ENCODE results near the gene PROK1.
"Not testable (repeated sequence)": the region's sequence is repeated elsewhere in the genome, so short reads cannot be mapped to it uniquely, and the experiment has no call there.

PROK1 gene

GRCh38 chr1:110433803-110434202, 17.1 kb upstream of the PROK1 start:
- DNase-seq (ENCODE audit: low read depth) = peak; percentile 93

DNA sequence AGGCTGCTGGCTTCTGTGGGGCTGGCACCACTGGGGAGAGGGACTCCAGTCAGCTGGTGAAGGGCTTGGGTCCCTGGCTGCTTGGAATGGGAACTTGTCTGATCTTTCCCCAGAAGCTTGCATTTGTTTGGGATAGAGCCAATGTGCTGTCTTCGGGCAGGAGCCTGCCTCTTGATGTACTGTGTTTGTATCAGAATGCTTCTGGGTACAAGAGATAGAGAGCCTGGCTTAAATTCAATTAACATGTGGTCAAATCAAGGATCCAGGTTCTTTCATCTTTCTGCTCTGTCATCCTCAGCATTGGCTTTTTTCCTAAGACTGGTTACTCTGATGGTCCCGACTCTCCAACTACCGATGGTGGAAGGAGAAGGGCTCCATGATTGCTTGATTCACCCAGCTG, 16.0 kb upstream of the PROK1 start:
- DNase-seq (ENCODE audit: low read depth) = peak; percentile 87

- peak; percentile 75 for DNase-seq (ENCODE audit: low read depth)
Measured at GRCh38 chr1:110436635-110437034, 14.3 kb upstream of the PROK1 start.

- not testable (repeated sequence) for DNase-seq (ENCODE audit: low read depth)
Measured at GRCh38 chr1:110437645-110438299, 13.2 kb upstream of the PROK1 start.

- DNase-seq (ENCODE audit: low read depth) = peak; percentile 98
Measured at GRCh38 chr1:110438893-110439292, 12.1 kb upstream of the PROK1 start.

DNA sequence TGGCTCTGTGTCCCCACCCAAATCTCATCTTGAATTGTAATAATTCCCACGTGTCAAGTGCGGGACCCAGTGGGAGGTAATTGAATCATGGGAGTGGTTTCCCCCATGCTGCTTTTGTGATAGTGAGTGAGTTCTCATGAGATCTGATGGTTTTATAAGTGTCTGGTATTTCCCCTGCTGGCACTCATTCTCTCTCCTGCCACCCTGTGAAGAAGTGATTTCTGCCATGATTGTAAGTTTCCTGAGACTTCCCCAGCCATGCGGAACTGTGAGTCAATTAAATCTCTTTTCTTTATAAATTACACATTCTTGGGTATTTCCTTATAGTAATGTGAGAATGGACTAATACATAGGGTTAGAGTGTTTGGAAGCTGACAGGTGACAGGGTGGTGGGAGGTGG, 11.1 kb upstream of the PROK1 start:
- DNase-seq (ENCODE audit: low read depth) = peak; percentile 36

- DNase-seq (ENCODE audit: low read depth) = peak; percentile 91
Measured at GRCh38 chr1:110440877-110441276, 10.1 kb upstream of the PROK1 start.

DNA sequence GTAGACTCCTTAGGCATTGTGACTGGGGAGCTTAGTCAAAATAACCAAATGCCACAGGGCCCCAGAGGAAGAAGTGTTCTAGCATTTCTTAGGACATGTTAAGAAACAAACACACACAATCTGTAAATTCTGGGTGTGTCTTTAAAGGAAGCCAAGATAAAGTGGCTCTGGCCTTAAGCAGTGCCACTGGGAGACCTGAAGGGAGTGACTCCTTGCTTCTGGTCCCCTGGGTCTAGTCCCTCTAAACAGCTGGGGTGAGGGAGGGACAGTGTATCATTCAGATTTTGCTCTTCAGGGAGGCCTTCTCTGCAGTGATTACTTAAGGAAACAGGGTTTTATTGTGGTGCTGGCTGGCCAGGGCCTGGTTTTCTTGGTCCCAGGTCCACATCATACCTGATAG, 9.1 kb upstream of the PROK1 start:
- no peak for DNase-seq (ENCODE audit: low read depth)

DNA sequence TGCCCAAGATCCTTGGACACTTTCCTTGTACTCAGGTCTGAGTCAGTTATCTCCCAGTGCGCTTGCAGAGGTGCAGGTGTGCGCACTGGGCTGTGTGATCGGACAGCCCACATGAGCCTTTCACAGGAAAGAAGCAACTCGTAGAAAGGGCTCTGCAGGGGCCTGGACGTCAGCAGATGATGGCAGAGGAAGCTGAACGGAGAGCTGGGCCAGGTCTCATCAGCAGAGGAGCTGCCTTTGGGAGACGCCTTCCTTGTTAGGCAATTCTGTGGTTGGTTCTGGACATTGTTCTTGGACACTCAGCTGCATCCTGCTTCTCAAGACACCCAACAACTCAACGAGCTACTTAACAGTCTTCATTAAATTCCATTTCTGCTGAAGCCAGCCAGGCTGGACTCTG, 7.5 kb upstream of the PROK1 start:
- DNase-seq (ENCODE audit: low read depth) = peak; percentile 95

- no peak for DNase-seq (ENCODE audit: low read depth)
Measured at GRCh38 chr1:110444561-110444960, 6.4 kb upstream of the PROK1 start.

- peak; percentile 74 for DNase-seq (ENCODE audit: low read depth)
Measured at GRCh38 chr1:110449661-110450651, 993 bp upstream of the PROK1 start.

- no peak for DNase-seq (ENCODE audit: low read depth)
Measured at GRCh38 chr1:110452330-110452729, 1.4 kb downstream of the PROK1 start.

DNA sequence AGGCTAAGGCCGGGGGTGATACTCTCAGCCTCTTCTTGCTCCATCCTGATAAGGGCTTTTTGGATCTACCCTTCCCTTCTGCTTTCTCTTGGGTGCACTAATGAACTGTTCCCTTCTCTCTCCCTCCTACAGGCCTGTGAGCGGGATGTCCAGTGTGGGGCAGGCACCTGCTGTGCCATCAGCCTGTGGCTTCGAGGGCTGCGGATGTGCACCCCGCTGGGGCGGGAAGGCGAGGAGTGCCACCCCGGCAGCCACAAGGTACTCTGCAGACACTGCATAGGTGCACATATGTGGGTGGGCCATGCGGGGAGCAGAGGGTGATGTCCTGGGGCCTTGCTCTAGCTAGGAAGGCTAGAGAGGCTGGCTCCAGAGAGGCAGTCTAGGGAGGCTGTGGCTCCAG, 2.9 kb downstream of the PROK1 start:
- DNase-seq (ENCODE audit: low read depth) = no peak

- DNase-seq (ENCODE audit: low read depth) = no peak
Measured at GRCh38 chr1:110454328-110454727, 3.4 kb downstream of the PROK1 start.

GRCh38 chr1:110455151-110455550, 4.2 kb downstream of the PROK1 start:
- DNase-seq (ENCODE audit: low read depth) = no peak

GRCh38 chr1:110457206-110457605, 6.3 kb downstream of the PROK1 start:
- DNase-seq (ENCODE audit: low read depth) = no peak

DNA sequence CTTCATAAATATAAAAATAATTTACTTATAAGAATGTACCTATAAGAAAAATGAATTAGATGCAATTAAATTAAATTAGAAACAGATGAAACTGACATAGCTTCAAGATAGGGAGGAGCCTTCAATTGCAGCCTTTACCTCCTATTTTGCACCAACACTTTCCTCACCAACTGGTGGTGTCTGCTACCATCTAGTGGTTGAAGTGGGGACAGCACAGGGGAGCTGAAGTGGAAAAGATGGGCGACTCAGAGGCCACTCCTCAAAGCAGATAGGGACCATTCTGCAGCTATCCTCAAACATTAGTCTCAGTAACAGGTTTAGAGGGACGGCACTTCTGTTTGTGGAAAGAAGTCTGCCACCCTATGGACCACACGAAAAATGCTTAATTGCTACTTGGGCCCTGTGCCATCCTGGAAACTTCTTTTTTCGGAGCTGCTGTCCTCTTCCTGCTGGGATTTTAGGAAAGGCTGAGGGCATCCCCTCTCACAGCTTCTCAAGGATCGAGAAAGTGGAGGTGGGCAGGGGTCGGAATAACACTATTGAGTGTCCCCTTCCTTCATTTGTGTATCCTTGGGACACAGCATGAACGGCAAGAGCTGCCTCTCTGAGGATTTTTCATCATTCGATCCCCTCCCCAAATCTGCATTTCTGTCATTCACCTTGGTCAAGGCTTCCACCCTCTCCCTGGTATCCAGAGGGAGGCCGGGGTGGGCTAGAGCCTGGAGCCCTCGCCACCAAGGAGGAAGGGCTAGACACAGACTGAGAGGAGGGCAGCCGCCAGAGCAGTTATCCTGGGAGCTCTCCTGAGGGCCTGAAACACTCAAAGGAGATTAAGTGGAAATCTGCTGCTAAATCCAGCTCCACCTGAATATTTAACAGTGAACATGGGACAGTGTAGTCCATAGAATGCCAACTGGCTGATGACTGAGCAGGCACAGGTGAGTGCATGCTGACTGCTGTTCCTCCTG, 9.6 kb downstream of the PROK1 start:
- peak; percentile 74 for DNase-seq (ENCODE audit: low read depth)

GRCh38 chr1:110462093-110462492, 11.1 kb downstream of the PROK1 start:
- DNase-seq (ENCODE audit: low read depth) = no peak

DNA sequence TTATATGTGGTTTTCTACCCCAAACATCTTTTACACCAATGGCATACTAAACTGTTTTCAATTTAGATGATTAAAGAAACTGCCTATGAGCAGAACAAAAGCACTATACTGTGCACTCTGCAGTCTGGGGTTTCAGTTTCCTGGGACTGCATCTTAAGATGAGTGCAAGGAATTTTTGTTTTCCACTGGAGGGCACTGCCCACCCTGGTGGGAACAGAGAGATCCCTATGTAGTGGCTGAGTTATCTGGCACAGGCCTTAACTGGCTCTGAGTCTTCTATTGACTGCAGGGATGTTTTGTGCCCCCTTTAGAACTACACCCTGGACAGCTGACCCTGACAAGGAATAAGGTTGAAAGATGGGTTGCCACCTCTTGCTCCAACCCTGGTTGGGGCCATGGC, 12.0 kb downstream of the PROK1 start:
- DNase-seq (ENCODE audit: low read depth) = peak; percentile 83

- peak; percentile 98 for DNase-seq (ENCODE audit: low read depth)
Measured at GRCh38 chr1:110463725-110464124, 12.8 kb downstream of the PROK1 start.

DNA sequence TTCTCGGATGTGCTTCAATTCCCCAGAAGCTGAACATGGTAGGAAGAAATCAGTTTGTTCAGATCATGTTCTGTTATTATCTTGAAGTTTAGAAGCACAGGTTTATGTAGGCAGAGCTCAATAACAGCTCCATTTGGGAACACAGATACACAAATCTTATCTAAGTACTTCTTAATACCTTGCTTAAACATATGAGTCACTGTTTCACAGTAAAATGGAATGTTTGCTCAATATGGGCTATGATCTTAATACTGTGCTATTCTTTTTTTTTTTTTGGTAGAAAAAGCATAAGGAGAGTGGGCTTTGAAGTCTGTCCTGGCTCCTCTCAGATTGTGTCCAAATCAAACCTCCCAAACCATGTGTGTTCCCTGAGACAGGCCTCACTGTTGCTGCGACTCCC, 13.4 kb downstream of the PROK1 start:
- DNase-seq (ENCODE audit: low read depth) = peak; percentile 99

Data from amniotic epithelial cell (primary cell).